ENCODE measurements around the gene ADAM30. TPM values are rescaled to one million over a fixed set of nuclear protein-coding genes. Genes with fewer than 3 reads are reported as not detected.

The ADAM30 gene
- not detected for total RNA-seq (2021; ENCODE audit: unreplicated experiment)
- polyA plus RNA-seq (2012; ENCODE audit: insufficient read length), result not detected
- not detected for Bru-seq, nascent RNA
- BruChase-seq, experiment 1, labeled RNA remaining after a 2-hour chase, result percentile 21 among the genes with signal in this experiment
- BruChase-seq, experiment 2, labeled RNA remaining after a 6-hour chase, result percentile 11 among the genes with signal in this experiment
- long read RNA-seq, result 0 reads

GRCh38 chr1:119896303-119896702 is at the start of gene ADAM30:
TSS of gene ADAM30 (minus strand) at chr1:119896515. CDS start at chr1:119896336, 179 bp downstream.
- in situ Hi-C loops (cut with HindIII; ENCODE audit: low pct_unique_long_range_greater_than_20kb, low sequenced_read_pairs) (no loop called here), intact Hi-C loops (cut with micrococcal nuclease; ENCODE audit: unreplicated experiment) (no loop called here)
- H3K4me1 ChIP-seq (ENCODE audit: control insufficient read depth, insufficient read depth, low read length), result no peaks in the 10 kb centered on the region
- H3K9me3 ChIP-seq (ENCODE audit: control insufficient read depth, insufficient read depth, low read depth, low read length), result no peaks in the 10 kb centered on the region
- TF ChIP-seq REST (IDR thresholded peaks at IDR 0.05; ENCODE audit: insufficient read depth in 1 of 2, low read depth in 2 of 2, low read length in 1 of 2) (no peak), SIN3A (IDR thresholded peaks at IDR 0.05; ENCODE audit: borderline replicate concordance, insufficient read depth, low read depth, low read length) (no peak), TCF7L2 (IDR thresholded peaks at IDR 0.05; ENCODE audit: low read depth, low read length) (no peak), POLR2AphosphoS5 (IDR thresholded peaks at IDR 0.05; ENCODE audit: low read depth, low read length) (no peak)
- TF ChIP-seq, protein P1, sequence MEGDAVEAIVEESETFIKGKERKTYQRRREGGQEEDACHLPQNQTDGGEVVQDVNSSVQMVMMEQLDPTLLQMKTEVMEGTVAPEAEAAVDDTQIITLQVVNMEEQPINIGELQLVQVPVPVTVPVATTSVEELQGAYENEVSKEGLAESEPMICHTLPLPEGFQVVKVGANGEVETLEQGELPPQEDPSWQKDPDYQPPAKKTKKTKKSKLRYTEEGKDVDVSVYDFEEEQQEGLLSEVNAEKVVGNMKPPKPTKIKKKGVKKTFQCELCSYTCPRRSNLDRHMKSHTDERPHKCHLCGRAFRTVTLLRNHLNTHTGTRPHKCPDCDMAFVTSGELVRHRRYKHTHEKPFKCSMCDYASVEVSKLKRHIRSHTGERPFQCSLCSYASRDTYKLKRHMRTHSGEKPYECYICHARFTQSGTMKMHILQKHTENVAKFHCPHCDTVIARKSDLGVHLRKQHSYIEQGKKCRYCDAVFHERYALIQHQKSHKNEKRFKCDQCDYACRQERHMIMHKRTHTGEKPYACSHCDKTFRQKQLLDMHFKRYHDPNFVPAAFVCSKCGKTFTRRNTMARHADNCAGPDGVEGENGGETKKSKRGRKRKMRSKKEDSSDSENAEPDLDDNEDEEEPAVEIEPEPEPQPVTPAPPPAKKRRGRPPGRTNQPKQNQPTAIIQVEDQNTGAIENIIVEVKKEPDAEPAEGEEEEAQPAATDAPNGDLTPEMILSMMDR (IDR thresholded peaks at IDR 0.05), result no peak
- H3K27me3 ChIP-seq (ENCODE audit: control insufficient read depth, insufficient read depth, low read length), result peaks cover 17% of the 10 kb centered on the region
- H3K27ac ChIP-seq (ENCODE audit: low read length), result no peak within 1 kb of the TSS
- CTCF ChIA-PET, result no interaction called here
- BruUV-seq (replicated peaks), result no TSS peak
- ATAC-seq (no peak), DNase-seq (ENCODE audit: low read depth, low spot score) (no peak)
- no peak within 1 kb of the TSS for H3K4me3 ChIP-seq (ENCODE audit: low read depth in 2 of 2, low read length in 2 of 2)
- POLR2A ChIA-PET, result no interaction called here
- no peaks in the 10 kb centered on the region for H3K36me3 ChIP-seq (ENCODE audit: control insufficient read depth, insufficient read depth, low read length)

DNA sequence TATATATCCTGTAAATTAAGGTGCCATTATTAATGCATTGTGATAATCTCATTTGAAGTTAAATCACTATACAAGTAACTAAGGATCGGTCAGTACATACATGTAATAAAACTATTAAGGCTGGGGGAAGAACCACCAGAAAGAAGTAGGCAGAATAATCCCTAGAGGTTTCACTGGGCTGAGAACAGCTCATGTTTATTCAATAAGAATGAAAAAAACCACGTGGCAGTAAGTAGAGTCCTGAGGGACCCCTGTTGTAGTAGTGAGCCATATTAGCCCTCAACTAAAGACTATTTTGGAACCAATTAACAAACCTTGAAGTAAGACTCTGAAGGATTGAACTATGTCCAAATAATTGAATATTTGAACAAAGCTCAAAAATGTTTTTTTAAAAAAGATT is 46.9 kb upstream of the ADAM30 start:
- DNase-seq (ENCODE audit: low read depth, low spot score) (no peak), ATAC-seq (no peak)
- no peak overlapping the region for H3K4me3 ChIP-seq (ENCODE audit: low read depth in 2 of 2, low read length in 2 of 2)
- no peaks in the 10 kb centered on the region for H3K4me1 ChIP-seq (ENCODE audit: control insufficient read depth, insufficient read depth, low read length)
- no peak overlapping the region for H3K27ac ChIP-seq (ENCODE audit: low read length)
- POLR2A ChIA-PET, result no interaction called here
- intact Hi-C loops (cut with micrococcal nuclease; ENCODE audit: unreplicated experiment) (loop anchor here (10.0 kb wide), 1 partner anchor 78 kb away; no protein-coding TSS in a partner anchor), in situ Hi-C loops (cut with HindIII; ENCODE audit: low pct_unique_long_range_greater_than_20kb, low sequenced_read_pairs) (no loop called here)
- TF ChIP-seq SIN3A (IDR thresholded peaks at IDR 0.05; ENCODE audit: borderline replicate concordance, insufficient read depth, low read depth, low read length) (no peak), TCF7L2 (IDR thresholded peaks at IDR 0.05; ENCODE audit: low read depth, low read length) (no peak), POLR2AphosphoS5 (IDR thresholded peaks at IDR 0.05; ENCODE audit: low read depth, low read length) (no peak), REST (IDR thresholded peaks at IDR 0.05; ENCODE audit: insufficient read depth in 1 of 2, low read depth in 2 of 2, low read length in 1 of 2) (no peak)
- TF ChIP-seq, protein P1 (IDR thresholded peaks at IDR 0.05), result no peak
- no TSS peak for BruUV-seq (replicated peaks)
- no peaks in the 10 kb centered on the region for H3K9me3 ChIP-seq (ENCODE audit: control insufficient read depth, insufficient read depth, low read depth, low read length)
- H3K36me3 ChIP-seq (ENCODE audit: control insufficient read depth, insufficient read depth, low read length), result peaks cover 16% of the 10 kb centered on the region
- no peaks in the 10 kb centered on the region for H3K27me3 ChIP-seq (ENCODE audit: control insufficient read depth, insufficient read depth, low read length)
- CTCF ChIA-PET, result no interaction called here
